CD4-positive, alpha-beta T cell treated with Interleukin-12 subunit alpha and Interleukin-12 subunit beta, for 1 hour (primary cell): ENCODE measurements around the gene FBXO31.

ENCODE experiments used
- DNase-seq: peaks from one replicate; pipeline ENCODE4 v3.0.0-alpha.2; 2020

The FBXO31 gene, protein sequence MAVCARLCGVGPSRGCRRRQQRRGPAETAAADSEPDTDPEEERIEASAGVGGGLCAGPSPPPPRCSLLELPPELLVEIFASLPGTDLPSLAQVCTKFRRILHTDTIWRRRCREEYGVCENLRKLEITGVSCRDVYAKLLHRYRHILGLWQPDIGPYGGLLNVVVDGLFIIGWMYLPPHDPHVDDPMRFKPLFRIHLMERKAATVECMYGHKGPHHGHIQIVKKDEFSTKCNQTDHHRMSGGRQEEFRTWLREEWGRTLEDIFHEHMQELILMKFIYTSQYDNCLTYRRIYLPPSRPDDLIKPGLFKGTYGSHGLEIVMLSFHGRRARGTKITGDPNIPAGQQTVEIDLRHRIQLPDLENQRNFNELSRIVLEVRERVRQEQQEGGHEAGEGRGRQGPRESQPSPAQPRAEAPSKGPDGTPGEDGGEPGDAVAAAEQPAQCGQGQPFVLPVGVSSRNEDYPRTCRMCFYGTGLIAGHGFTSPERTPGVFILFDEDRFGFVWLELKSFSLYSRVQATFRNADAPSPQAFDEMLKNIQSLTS

DNA sequence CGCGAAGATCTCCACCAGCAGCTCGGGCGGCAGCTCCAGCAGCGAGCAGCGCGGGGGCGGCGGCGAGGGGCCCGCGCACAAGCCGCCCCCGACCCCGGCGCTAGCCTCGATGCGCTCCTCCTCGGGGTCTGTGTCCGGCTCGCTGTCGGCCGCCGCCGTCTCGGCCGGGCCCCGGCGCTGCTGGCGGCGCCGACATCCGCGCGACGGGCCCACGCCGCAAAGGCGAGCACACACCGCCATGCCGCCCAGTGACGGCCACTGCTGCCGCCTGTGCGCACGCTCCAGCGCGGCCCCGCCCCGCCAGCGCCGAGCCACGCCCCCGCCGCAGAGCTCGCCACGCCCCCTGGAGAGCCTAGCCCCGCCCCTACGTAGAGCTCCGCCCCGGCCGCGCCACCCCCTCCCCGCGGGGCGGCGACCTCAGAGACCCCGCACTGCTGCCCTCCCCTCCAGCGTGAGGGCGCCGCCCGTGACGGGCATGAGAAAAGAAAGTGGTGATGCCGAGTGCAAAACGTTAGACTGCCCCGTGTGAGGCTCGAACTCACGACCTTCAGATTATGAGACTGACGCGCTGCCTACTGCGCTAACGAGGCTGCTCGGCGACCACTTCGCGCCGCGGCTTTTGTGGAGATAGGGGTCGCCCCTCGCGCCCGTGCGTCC, at the start of gene FBXO31:
Gene FBXO31, minus strand, starts transcription at position 272 of the 657 bp plus-strand sequence. Its CDS starts 32 bp downstream, at position 240.
- peak; percentile 89 for DNase-seq

DNA sequence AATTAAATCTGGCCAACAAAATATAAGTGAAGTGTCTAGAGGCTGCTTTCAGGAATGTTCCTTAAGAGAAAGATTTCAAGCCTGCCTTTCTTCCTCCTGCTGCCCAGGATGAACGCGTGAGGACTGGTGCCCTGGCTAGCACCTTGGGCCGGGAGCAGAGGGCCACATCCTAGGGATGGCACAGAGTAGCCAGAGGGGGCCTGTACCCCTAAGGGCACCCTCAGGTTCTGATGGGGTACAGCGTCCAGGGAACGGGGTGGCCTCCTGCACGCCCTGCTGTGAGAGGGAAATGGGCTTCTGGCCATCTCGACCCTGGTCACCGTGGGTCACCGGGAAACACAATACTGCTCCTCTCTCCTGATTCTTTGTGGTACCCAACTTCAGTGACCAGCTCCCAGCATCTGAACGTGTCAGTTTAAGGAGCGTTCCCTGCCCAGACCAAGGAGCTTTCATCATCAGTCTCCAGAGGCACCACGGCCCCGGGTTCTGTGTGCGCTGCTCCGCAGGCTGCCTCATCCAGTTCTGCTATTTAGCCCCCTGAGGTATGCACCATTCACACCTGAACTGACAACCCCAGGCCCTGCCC, 48.8 kb upstream of the FBXO31 start:
- no peak for DNase-seq

- no peak for DNase-seq
These were observed 48.4 kb upstream of the FBXO31 start for GRCh38 chr16:87431926-87432325.

DNA sequence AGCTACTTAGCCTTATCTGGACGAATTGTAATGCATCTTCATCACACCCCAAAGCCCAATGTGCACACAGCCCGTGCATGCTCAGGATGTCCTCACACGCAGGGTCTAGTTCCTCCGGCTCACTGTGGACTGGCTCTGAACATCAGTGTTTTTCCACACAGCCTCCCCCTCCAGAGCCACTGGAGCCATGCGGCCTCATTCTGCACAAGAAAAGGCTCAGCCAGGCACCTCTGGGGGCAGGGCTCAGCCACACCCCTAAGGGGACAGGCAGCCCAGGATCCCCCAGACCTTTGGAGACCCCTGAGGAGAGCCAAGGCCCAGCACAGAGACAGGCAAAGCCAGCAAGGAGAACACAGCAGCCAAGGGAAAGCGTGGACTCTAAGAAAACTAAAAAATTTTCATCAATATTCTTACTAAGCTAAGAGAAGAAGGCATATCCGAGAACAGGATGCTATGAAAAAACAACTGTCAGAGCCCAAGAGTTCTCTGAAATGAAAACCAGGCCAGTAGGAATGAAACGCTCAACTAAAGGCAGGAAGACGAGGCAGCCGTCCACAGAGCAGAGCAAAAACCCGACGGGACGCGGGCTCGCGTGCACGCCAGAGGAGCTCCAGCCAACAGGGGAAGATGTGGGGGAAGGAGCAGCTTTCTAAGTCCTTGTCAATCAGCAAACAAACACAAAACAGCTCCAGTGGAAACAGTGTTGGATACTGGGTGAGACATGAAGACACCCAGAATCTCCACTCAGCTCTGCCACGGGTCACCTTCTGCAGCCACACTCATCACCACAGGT, 43.0 kb upstream of the FBXO31 start:
- no peak for DNase-seq

DNA sequence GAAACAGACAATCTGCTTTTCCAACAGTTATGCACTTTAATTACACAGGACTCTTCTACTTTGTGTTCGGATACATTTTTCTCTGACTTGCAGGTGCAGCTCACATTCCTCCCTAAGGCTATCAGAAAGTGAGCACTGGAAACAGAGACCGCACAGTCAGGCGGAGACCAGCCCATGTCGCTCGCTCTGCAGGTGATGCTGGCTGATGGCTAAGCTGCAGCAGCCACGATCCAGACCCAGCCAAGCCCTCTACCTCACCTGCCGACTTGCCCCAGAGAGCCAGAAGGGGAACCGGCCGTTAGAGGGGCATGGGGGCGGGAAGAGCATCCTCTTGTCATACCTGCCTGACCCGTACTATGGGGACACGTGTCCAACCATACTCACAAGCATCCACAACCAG, 42.4 kb upstream of the FBXO31 start:
- no peak for DNase-seq

DNA sequence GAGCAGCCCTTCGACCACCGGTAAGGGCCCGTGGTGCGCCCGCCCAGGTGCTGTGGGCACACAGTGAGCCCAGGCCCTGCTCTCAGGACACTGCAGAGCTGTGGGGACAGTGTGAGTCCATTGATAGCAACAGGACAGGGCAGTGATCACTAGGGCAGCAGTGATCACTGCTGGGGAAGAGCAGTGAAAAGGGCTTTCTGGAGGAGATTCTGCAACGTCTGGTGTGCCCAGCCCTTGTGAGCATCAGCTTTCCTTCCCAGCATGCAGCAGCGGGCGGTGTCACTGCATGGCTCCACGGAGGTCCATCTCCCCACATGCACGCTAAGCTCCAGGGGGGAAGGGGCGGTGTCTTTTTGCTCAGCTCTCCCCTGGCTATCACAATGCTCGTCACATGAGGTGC, 40.7 kb upstream of the FBXO31 start:
- no peak for DNase-seq

GRCh38 chr16:87423429-87423828, 39.9 kb upstream of the FBXO31 start:
- DNase-seq, result no peak

DNA sequence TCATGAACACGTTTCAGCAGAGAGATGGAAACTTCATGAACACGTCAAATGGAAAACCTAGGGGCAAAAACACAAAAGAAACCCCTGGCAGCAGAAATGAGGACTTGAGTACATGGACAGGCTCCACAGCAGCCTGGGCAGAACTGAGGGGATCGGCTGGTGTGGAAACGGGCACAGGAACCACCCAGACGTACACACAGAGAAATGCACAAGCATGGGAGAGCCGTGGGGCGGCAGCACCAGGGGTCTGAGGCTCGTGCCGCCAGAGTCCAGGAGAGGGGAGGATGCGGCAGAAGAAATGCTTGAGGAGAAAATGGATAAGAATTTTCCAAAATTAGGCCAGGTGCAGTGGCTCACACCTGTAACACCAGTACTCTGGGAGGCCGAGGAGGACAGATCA, 38.5 kb upstream of the FBXO31 start:
- no peak for DNase-seq

- DNase-seq, result no peak
These were observed 37.7 kb upstream of the FBXO31 start for GRCh38 chr16:87421003-87421912.

DNA sequence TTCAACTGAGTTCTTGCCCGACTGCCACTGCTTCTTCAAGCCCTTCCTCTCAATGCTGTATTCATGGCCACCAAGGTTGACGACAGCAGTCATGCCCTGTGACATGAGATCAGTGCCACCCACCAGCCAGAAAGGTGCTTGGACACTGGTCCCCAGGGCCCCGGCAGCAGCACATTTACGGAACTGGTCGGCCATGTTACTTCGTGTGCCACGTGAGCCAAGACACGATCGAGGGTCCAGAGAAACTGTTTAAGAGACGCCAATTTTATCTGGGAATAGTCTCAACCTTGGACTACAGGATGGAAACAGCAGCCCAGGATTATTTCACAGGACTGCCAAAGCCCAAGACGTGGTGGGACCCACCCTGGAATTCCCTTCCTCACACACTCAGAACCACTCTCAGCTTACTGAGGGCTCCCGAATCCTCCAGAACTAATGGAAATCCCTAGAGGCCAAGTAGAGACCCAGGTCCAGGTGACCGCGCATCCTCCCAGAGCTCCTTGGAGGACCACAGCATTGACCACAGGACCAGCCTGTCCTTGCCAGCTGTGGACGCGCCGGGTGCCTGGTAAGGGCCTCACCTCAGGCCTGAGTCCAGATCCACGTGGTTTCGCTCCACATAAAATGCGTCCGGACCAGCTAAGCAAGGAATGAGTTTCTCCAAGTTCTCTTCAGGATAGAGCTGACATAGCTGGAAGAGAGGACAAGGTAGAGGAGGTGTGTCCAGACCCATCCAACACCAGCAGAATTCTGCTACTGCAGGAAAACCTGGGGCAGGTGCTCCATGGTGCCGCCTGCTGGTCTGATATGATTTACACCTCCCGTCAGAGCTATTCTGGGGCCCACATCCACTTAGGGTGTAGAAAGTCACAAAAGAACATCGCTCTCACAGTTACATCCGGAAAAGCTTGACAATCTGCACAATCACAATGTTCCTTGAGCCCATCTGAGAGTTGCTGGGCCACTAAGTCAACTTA, 36.7 kb upstream of the FBXO31 start:
- DNase-seq, result no peak

DNA sequence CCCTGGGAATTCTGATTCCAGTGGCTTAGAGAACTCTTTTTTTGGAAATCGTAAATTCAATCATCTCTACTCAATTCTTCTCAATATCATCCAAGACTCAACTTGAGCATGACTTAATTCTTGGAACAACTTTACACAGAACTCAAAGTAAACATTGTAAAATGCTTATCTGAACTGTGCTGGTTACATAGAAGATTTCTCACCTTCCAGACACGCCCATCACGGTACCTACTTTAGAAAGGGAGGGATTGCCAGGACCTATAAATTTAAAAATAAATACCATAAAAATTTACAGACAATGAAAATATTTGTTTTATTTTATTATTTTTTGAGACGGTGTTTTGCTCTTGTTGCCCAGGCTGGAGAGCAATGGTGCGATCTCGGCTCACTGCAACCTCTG, 35.1 kb upstream of the FBXO31 start:
- no peak for DNase-seq

- no peak for DNase-seq
These were observed 34.6 kb upstream of the FBXO31 start for GRCh38 chr16:87418216-87418615.

- DNase-seq, result no peak
These were observed 33.9 kb upstream of the FBXO31 start for GRCh38 chr16:87417528-87417910.

DNA sequence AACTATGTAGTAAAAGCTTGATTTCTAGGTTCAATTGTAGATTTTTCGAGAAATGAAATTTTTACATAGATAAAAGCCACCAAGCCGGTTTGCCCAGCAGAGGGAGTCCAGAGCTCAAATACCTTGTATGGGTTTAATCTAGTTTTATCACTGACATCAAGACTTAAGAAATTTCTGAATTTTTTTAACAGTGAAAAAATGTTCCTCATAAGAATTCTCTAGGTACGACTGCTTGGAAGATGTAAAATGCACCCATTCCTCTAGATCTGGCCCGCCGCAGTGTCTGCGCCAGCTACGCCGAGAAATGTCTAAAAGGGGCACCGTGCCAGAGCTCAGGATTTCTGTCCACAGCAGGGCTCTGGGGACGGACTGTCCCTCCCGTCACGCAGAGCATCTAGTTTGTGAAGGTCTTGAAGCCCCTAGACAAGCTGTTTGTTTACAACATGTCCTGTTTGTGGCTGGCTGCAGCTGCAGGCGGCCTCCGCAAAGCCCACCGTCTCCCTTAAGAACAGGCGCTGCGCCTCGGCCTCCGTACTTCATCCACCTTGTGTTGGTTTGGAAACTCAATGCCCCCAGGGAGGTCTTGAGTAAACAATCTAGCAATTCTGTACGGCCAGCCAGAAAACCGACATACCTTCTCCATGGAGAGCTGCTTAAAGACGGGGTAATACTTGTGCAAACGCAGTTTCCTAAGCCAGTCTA, 33.4 kb upstream of the FBXO31 start:
- DNase-seq, result peak; percentile 29

GRCh38 chr16:87415441-87415840, 31.9 kb upstream of the FBXO31 start:
- DNase-seq, result no peak

DNA sequence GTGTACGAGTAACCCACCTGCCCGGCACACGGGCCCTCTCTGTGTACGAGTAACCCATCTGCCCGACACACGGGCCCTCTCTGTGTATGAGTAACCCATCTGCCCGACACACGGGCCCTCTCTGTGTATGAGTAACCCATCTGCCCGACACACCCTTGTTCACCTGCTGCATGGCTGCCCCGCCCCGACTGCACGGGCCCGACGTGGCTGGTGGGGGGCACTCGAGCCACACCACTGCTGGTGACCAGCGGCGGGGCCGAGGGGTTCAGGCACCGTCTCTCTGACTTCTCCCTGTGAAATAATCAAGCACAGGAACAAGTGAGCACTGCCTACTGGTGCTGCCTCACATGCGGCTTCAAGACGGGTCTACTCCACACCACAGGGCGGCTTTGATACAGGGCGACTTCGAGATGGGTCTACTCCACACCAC, 30.7 kb upstream of the FBXO31 start:
- DNase-seq, result no peak

DNA sequence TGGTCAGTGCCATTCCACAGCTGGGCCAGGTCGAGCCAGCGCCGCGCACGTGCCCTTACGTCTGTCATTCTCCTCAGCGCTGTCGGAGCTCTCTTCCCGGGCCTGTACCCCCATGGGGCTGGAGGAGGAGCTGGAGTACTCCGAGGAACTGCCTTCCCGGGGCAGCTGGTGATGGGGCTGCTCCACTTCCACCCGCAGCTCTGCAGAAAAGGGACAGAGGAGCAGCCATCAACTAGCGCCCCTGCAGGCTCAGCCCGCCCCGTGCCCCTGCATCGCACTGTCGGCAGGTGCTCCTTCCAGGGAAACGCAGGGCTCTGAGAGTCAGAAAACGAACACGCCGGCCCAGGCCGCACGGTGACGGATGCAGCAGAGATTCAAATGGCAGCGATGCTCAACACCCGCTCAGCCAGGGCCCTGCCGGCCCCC, 29.4 kb upstream of the FBXO31 start:
- no peak for DNase-seq

GRCh38 chr16:87412371-87412995, 28.9 kb upstream of the FBXO31 start:
- no peak for DNase-seq
